HL-60 (cell line): ENCODE results near the gene FOXF2.

Experiments used
- DNase-seq, 2 experiments: peaks; one replicate each; pipeline ENCODE4 v3.0.0-alpha.2; 2010 to 2020; ENCODE audit warnings: low read depth in 1 of 2, low spot score in 1 of 2
- H3K27ac ChIP-seq: fragments of 250-450 bp; sonication (Bioruptor Pico); replicated peaks from 2 replicates; pipeline ENCODE4 v1.5.1; 2020; ENCODE audit warnings: mild to moderate bottlenecking, moderate library complexity
- H3K27me3 ChIP-seq: fragments of 250-450 bp; sonication (Bioruptor Pico); 2 replicates; pipeline ENCODE4 v1.5.1; 2021; ENCODE audit warnings: mild to moderate bottlenecking, moderate library complexity; ENCODE audit not compliant: insufficient read depth, poor library complexity, severe bottlenecking
- H3K4me3 ChIP-seq: replicated peaks from 2 replicates; pipeline ENCODE4 v1.5.1; 2011; ENCODE audit warnings: mild to moderate bottlenecking, control low read depth, low read length; ENCODE audit not compliant: insufficient read depth
- CTCF ChIP-seq: IDR thresholded peaks from one replicate; pipeline ENCODE4 v1.5.1; 2011; ENCODE audit warnings: low read length, control low read depth, inconsistent platforms; ENCODE audit not compliant: insufficient read depth
- GABPA ChIP-seq: IDR thresholded peaks from 2 replicates; pipeline ENCODE4 v1.6.1; 2012; ENCODE audit warnings: low read depth
- POLR2AphosphoS5 ChIP-seq: IDR thresholded peaks from 2 replicates; pipeline ENCODE4 v1.6.1; 2012; ENCODE audit warnings: low read depth
- REST ChIP-seq: IDR thresholded peaks from 2 replicates; pipeline ENCODE4 v1.6.1; 2012; ENCODE audit warnings: low read depth; ENCODE audit not compliant: insufficient replicate concordance
- SPI1 ChIP-seq: IDR thresholded peaks from 2 replicates; pipeline ENCODE4 v1.6.1; 2012; ENCODE audit warnings: low read depth, mild to moderate bottlenecking, borderline replicate concordance

Gene FOXF2

GRCh38 chr6:1376653-1377052 is 12.7 kb upstream of the FOXF2 start:
- no peak overlapping the region for H3K27ac ChIP-seq
- DNase-seq: no peak
- no peak overlapping the region for H3K4me3 ChIP-seq
- TF ChIP-seq CTCF: no peak
- no peak for TF ChIP-seq GABPA
- TF ChIP-seq REST: no peak
- TF ChIP-seq SPI1: no peak
- TF ChIP-seq POLR2AphosphoS5: no peak
- H3K27me3 ChIP-seq: peaks cover 88% of the 10 kb centered on the region

GRCh38 chr6:1377526-1377925 is 11.8 kb upstream of the FOXF2 start:
- peaks cover 92% of the 10 kb centered on the region for H3K27me3 ChIP-seq

GRCh38 chr6:1378065-1379016 is 11.0 kb upstream of the FOXF2 start:
- Histone ChIP-seq H3K27me3 (peaks cover 92% of the 10 kb centered on the region), H3K4me3 (no peak overlapping the region)
- TF ChIP-seq CTCF (no peak), POLR2AphosphoS5 (no peak), GABPA (no peak), SPI1 (peak; percentile 46; the same call in 1 of the 2 replicates)

More at GRCh38 chr6:1377526-1377925, 11.8 kb upstream of the FOXF2 start:
- no peak for TF ChIP-seq POLR2AphosphoS5
- TF ChIP-seq REST: no peak
- TF ChIP-seq GABPA: no peak
- TF ChIP-seq SPI1: no peak
- DNase-seq: no peak
- Histone ChIP-seq H3K27ac (no peak overlapping the region), H3K4me3 (no peak overlapping the region)

GRCh38 chr6:1379017-1379787 is 10.2 kb upstream of the FOXF2 start:
- no peak for DNase-seq
- peaks cover 92% of the 10 kb centered on the region for H3K27me3 ChIP-seq
- H3K4me3 ChIP-seq: no peak overlapping the region
- no peak overlapping the region for H3K27ac ChIP-seq
- TF ChIP-seq POLR2AphosphoS5 (no peak), SPI1 (no peak)

More at GRCh38 chr6:1378065-1379016, 11.0 kb upstream of the FOXF2 start:
- no peak for DNase-seq
- H3K27ac ChIP-seq: no peak overlapping the region
